SJSA1 (cell line): Measurements from ENCODE around the gene UBALD2. TPM values are rescaled to one million over a fixed set of nuclear protein-coding genes. Genes with fewer than 3 reads are reported as not detected.

Experiments used
- DNase-seq, 2 experiments: peaks; one replicate each; pipeline ENCODE4 v3.0.0-alpha.2; 2015 to 2020; ENCODE audit warnings: low spot score in 2 of 2, low read depth in 1 of 2
- H3K27ac ChIP-seq: fragments of 250-450 bp; sonication (Bioruptor Pico); 2 replicates; pipeline ENCODE4 v1.5.1; 2020; ENCODE audit warnings: mild to moderate bottlenecking, moderate library complexity
- H3K27me3 ChIP-seq: fragments of 250-450 bp; sonication (Bioruptor Pico); replicated peaks from 2 replicates; pipeline ENCODE4 v1.5.1; 2020; ENCODE audit warnings: mild to moderate bottlenecking, moderate library complexity
- H3K36me3 ChIP-seq: fragments of 250-450 bp; sonication (Bioruptor Pico); 2 replicates; pipeline ENCODE4 v1.5.1; 2020; ENCODE audit warnings: mild to moderate bottlenecking
- H3K4me1 ChIP-seq: fragments of 250-450 bp; sonication (Bioruptor Pico); replicated peaks from 2 replicates; pipeline ENCODE4 v1.6.1; 2021; ENCODE audit warnings: mild to moderate bottlenecking
- H3K4me3 ChIP-seq: fragments of 250-450 bp; sonication (Bioruptor Pico); 2 replicates; pipeline ENCODE4 v1.5.1; 2020; ENCODE audit warnings: mild to moderate bottlenecking
- H3K9me3 ChIP-seq: fragments of 250-450 bp; sonication (Bioruptor Pico); replicated peaks from 2 replicates; pipeline ENCODE4 v1.5.1; 2020; ENCODE audit warnings: mild to moderate bottlenecking
- total RNA-seq: library from RNA; depleted of rRNA; stranded (reverse); fragments of >200 nt; shearing (Covaris generic); gene quantifications from 2 replicates; pipeline ENCODE4 v1.2.3, GENCODE V29; 2014

The UBALD2 gene
- total RNA-seq, 1 experiment from 2014 or later, result 13.7 TPM

DNA sequence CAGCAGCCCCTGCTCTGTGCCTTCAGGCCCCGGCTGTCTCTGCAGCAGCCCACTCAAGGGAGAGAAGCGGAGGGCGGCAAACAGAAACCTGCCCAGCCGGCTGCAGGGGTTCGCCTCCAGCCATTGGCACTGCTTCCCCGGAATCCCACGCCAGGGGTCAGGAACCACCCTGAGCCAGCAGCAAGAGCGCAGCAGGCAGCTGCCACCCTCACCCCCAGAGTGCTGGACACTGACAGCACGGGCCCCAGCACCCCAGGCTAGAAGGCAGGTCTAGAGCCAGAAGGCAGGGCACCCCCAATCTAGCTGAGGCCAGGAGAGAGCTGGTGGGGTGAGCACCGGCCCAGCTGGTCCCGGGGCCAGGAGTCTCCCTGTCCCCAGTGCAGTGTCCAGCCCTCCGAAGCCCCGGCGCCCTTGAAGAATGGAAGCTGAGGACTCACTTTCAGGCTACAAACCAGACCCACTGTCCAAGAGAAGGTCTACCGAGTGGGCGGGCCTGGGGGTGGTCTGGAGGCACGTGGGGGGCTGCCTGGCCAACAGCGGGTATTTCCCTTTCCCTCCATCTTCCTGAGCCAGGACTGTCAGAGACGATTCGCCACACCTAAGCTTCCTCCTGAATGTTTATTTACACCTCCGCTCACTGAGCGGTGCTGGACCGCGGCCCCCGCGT is 8.4 kb downstream of the UBALD2 start:
- Histone ChIP-seq H3K27me3 (no peaks in the 10 kb centered on the region), H3K36me3 (peaks cover 70% of the 10 kb centered on the region), H3K27ac (no peak overlapping the region), H3K4me3 (no peak overlapping the region), H3K9me3 (peaks cover 3% of the 10 kb centered on the region; the same call in 1 of the 2 replicates), H3K4me1 (peaks cover 13% of the 10 kb centered on the region)
- no peak for DNase-seq

DNA sequence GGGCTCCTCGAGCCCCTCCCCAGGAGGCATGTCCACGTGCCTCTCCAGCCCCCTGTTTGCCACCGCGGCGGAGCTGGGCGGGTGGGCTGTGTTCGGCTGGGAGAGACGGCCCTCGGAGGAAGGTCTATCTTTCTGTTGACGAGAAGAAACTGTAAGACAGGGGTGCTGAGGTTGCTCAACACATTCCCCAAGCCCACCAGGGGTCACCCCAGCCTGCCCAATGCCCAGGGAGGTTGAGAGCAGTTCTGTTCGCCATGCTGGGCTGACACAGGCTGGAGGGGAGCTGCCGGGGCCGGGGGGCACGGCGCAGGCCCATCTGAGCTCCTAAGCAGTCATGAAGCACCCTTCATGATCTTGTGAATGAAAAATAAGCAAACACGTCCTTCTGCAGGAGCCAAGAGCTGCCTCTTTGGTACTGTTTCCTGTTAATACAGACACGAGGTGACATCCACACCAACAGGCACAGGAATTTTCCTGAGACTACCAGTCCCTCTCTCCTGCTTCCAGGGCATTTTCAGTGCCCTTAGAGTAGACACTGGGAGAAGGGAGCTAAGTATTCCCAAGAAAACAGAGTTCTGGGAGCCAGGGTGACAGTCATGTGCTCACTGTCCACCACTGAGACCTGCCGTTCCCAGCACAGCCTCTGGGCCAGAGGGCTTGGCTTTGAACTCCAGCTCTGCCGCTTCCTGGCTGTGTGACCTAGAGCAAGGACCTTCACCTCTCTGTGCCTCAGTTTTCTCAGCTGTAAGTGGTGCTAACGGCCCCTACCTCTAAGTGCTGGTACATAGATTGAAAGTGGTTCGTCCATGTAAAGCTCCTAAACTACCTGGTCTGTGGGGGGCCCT is 9.2 kb downstream of the UBALD2 start:
- DNase-seq, result no peak
- Histone ChIP-seq H3K4me1 (peaks cover 8% of the 10 kb centered on the region), H3K36me3 (peaks cover 66% of the 10 kb centered on the region), H3K27me3 (no peaks in the 10 kb centered on the region), H3K27ac (no peak overlapping the region), H3K4me3 (no peak overlapping the region), H3K9me3 (peaks cover 3% of the 10 kb centered on the region; the same call in 1 of the 2 replicates)

GRCh38 chr17:76275382-76276068 is 10.4 kb downstream of the UBALD2 start:
- DNase-seq, result no peak
- H3K27ac ChIP-seq, result no peak overlapping the region

DNA sequence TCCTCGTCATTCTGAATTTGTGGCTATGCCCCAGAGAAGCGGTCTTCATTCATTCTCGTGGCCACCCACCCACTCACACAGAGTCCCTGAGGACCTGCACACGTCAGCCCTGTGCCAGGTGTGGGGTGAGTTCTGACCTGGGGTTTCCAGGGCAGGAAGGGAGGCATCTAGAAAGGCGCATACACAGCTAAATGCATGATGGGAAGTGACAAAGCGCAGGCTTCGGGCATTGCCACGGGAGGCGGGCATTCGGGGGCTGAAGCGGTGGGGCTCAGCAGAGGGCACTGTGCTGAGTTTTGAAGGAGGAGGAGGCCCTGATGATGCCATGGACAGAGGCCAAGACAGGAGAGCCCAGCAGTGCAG is 10.9 kb downstream of the UBALD2 start:
- Histone ChIP-seq H3K27ac (no peak overlapping the region), H3K27me3 (no peaks in the 10 kb centered on the region), H3K4me1 (peaks cover 8% of the 10 kb centered on the region), H3K4me3 (no peak overlapping the region), H3K9me3 (peaks cover 3% of the 10 kb centered on the region; the same call in 1 of the 2 replicates), H3K36me3 (peaks cover 60% of the 10 kb centered on the region)
- no peak for DNase-seq

More at GRCh38 chr17:76275382-76276068, 10.4 kb downstream of the UBALD2 start:
- no peak overlapping the region for H3K4me3 ChIP-seq
- peaks cover 8% of the 10 kb centered on the region for H3K4me1 ChIP-seq
- peaks cover 3% of the 10 kb centered on the region; the same call in 1 of the 2 replicates for H3K9me3 ChIP-seq
- H3K27me3 ChIP-seq, result no peaks in the 10 kb centered on the region
- H3K36me3 ChIP-seq, result peaks cover 65% of the 10 kb centered on the region

- no peak overlapping the region for H3K27ac ChIP-seq
- no peaks in the 10 kb centered on the region for H3K27me3 ChIP-seq
- no peak for DNase-seq
- H3K36me3 ChIP-seq, result peaks cover 54% of the 10 kb centered on the region
- no peak overlapping the region for H3K4me3 ChIP-seq
- peaks cover 8% of the 10 kb centered on the region for H3K4me1 ChIP-seq
- H3K9me3 ChIP-seq, result peaks cover 3% of the 10 kb centered on the region; the same call in 1 of the 2 replicates
These were observed 11.5 kb downstream of the UBALD2 start for GRCh38 chr17:76276461-76277299.

DNA sequence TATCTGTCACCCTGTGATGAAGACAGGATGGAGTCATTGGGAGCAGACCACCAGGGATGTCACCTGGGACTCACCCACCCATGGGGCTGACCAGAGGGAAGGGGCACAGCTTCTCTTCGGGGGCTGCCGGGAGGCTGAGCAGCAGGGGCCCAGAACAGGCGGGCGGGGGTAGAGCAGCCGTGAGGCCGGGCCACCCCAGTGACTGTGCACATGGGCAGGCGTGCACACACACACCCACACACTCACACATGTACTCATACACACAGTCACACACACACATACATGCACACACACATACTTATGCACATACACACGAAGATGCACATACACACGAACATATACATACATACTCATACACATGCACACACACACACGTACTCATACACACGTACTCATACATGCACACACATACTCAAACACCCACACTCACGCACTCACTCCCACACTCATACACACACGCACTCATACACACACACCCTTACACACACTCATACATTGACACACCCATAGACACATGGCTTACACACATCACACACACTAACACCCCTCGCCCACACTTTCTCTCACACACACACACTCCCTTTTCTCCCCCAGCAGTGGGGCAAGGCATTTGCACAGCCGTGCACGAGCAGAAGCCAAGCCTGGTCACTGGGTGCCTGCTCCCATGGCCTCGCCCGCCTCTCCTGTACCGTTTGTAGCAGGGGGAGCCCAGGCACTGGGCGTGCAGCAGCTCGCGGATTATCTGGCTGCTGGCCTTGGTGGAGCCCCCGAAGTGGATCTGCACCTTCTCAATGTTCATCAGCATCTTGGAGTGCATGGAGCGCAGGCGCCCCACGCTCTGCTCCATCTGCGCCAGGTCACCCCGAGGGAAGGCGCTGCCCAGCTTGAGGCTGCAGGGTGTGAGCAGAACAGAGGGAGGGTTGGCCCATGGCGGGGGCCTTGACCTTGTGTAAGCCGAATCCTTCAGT is 12.4 kb downstream of the UBALD2 start:
- H3K36me3 ChIP-seq, result peaks cover 45% of the 10 kb centered on the region
- no peak overlapping the region for H3K27ac ChIP-seq
- H3K4me1 ChIP-seq, result peaks cover 8% of the 10 kb centered on the region
- no peak overlapping the region for H3K4me3 ChIP-seq
- no peaks in the 10 kb centered on the region for H3K27me3 ChIP-seq
- no peak for DNase-seq
- H3K9me3 ChIP-seq, result peaks cover under 1% of the 10 kb centered on the region; the same call in 1 of the 2 replicates

DNA sequence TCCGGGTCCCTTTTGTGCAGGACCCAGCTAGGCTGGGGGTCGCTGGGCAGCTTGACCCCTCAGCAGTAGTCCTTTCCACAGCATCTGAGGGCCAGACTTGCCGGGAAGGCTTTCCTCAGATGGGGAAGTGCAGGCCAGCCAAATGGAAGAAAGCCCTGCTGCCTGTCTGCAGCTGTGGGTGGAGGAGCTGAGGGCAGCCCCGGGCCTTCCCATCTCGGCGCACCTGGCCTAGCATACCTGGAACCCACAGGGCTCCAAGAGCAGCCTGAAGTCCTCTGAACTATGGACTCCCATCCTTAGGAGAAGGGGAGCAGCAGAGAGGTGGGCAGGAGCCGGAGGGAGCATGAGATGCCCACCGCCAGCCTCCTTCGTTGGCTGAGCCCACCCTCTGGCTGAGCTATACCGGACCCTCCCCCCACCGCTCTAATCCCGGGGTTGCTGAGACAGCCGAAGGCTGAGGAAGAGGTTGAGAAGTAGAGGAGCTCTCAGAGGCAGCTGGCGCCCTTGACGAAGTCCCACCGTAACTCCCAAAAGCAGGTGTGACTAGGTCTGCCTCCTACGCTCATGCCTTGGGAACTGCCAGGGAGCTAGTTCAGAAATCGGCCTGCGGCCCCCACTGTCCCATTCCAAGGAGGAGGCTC is 13.2 kb downstream of the UBALD2 start:
- DNase-seq, result no peak
- Histone ChIP-seq H3K27ac (no peak overlapping the region), H3K4me1 (peaks cover 8% of the 10 kb centered on the region), H3K4me3 (no peak overlapping the region), H3K36me3 (peaks cover 37% of the 10 kb centered on the region), H3K27me3 (no peaks in the 10 kb centered on the region), H3K9me3 (no peaks in the 10 kb centered on the region)

GRCh38 chr17:76278952-76279741 is 14.0 kb downstream of the UBALD2 start:
- Histone ChIP-seq H3K27me3 (no peaks in the 10 kb centered on the region), H3K9me3 (no peaks in the 10 kb centered on the region), H3K4me1 (peaks cover 8% of the 10 kb centered on the region), H3K4me3 (no peak overlapping the region), H3K36me3 (peaks cover 31% of the 10 kb centered on the region), H3K27ac (no peak overlapping the region)
- peak; percentile 80 to 92 for DNase-seq

DNA sequence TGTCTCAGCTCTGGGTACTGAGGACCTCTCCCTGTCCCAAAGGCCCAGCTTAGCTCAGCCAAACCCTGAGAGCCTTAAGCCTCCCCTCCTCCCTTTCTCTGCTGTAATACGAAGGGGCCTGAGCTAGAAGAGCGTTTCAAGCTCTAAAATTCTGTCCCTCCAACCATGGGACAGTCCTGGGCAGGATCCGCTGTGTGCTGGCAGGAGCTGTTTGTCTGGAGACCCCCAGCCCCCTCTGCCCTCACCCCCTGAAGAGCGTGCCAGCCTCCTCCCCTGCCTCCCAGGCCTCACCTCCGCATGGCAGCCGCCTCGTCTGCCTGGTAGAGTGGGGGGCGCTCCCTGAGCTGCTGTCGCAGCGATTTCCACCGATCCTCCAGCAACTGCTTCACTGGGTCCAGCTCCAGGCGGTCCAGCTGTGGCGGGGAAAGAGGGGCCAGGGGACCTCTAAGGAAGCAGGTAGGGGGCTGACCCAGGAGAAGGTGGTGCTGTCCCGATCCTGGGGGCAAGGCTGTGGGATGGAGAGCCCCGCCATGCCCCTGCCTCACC is 14.7 kb downstream of the UBALD2 start:
- Histone ChIP-seq H3K9me3 (no peaks in the 10 kb centered on the region), H3K27ac (no peak overlapping the region), H3K4me3 (no peak overlapping the region), H3K4me1 (peaks cover 8% of the 10 kb centered on the region), H3K27me3 (no peaks in the 10 kb centered on the region), H3K36me3 (peaks cover 27% of the 10 kb centered on the region)
- DNase-seq, result no peak

- Histone ChIP-seq H3K9me3 (no peaks in the 10 kb centered on the region), H3K4me1 (peaks cover 8% of the 10 kb centered on the region), H3K27me3 (no peaks in the 10 kb centered on the region), H3K4me3 (no peak overlapping the region), H3K36me3 (peaks cover 18% of the 10 kb centered on the region), H3K27ac (no peak overlapping the region)
- DNase-seq, result no peak
These were observed 15.5 kb downstream of the UBALD2 start for GRCh38 chr17:76280650-76281049.
